Tibial nerve (tissue), 4 donors: ENCODE results near the gene SEM1.

ENCODE experiments used
- CTCF ChIP-seq, 5 experiments: fragments of 200-600 bp in 3 of 5; fragments of 450-650 bp in 2 of 5; sonication (generic) in 3 of 5; IDR thresholded peaks; one replicate each; pipeline ENCODE4 v1.5.1; 2016 to 2019; ENCODE audit warnings: antibody characterized with exemption in 5 of 5, mild to moderate bottlenecking in 3 of 5, moderate library complexity in 2 of 5
- EP300 ChIP-seq, 2 donors: sonication (generic); formaldehyde crosslinking; IDR thresholded peaks; one replicate each; pipeline ENCODE4 v1.6.1; 2017; ENCODE audit warnings: antibody characterized with exemption in 2 of 2, mild to moderate bottlenecking in 1 of 2
- POLR2A ChIP-seq, 2 donors: fragments of 450-650 bp; IDR thresholded peaks; one replicate each; pipeline ENCODE4 v1.6.1; 2017; ENCODE audit warnings: antibody characterized with exemption in 2 of 2, mild to moderate bottlenecking in 2 of 2, moderate library complexity in 2 of 2

DNA sequence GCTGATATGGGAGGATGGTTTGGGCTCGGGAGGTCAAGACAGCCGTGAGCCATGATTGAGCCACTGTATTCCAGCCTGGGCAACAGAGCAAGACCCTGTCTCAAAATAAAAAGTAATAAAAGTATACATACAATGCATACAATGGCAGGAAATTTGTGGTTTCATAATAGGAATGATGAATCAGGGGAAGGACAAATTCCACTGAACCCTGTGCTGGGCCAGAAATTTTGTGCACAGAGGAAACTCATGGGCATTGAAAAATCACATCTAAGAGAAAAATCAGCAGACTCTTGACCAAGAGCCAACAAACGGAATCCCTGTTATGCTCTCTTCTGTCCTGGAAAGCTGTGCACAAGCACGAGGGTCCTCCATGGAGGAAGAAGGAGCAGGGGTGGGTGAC lies 35.1 kb downstream of the SEM1 start:
- TF ChIP-seq CTCF (IDR thresholded peaks at IDR 0.05), result no peak
- no peak for TF ChIP-seq POLR2A (IDR thresholded peaks at IDR 0.05)
- no peak for TF ChIP-seq EP300 (IDR thresholded peaks at IDR 0.05)
